Measurements from ENCODE around the gene MAML1.
A peak's percentile ranks its signal among the peaks of the same experiment; 100 is the strongest.
"Not testable (repeated sequence)": the region's sequence is repeated elsewhere in the genome, so short reads cannot be mapped to it uniquely, and the experiment has no call there.

The MAML1 gene

DNA sequence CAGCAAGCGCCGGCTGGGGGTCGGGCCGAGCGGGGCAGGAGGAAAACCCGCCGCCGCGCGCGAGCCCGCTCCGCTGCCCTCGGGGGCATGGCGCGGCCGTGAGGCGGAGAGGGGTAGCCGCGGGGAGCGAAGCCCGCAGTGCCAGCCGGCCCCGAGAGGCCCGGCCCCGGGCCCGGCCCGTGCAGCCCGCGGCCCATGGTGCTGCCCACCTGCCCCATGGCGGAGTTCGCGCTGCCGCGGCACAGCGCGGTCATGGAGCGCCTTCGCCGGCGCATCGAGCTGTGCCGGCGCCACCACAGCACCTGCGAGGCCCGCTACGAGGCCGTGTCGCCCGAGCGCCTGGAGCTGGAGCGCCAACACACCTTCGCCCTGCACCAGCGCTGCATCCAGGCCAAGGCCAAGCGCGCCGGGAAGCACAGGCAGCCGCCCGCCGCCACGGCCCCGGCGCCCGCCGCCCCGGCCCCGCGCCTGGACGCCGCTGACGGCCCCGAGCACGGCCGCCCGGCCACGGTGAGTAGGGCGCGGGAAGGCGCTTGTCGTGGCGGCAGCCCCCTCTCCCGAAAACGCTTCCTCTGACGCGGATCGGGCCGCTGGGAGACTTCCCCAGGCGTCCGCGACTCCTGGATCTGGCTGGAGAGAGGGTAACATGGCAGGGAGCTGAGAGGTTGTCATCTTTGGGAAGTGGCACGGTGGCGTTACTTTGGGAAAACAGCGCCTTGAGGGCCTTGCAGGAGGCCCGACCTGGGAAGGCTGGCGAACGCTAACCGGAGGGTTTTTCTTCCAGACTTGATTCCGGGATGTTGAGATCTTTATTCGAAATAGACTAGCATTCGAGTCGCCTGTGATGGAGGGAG, 523 bp downstream of the MAML1 start:
- peak in 1 of 2 experiments; percentile 29 for DNase-seq

DNA sequence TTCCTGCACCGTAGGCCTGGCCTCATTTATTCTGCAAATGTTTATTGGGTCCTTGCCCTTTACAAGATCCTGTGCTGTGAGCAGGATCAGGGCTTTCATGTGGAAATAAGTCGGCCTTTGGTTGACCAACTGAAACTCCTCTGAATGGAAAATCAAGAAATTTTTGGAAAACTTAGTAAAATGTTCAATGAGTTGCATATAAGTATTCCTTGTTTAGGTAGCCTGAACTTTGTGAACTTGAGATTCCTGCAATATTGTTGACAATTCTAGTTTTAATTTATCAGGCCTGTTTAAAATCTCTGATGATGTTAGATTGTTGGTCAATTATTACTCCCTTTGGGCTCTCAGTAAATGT, 1.1 kb downstream of the MAML1 start:
- no peak for DNase-seq

- DNase-seq, result no peak
These were observed 2.0 kb downstream of the MAML1 start for GRCh38 chr5:179734536-179735164.

DNA sequence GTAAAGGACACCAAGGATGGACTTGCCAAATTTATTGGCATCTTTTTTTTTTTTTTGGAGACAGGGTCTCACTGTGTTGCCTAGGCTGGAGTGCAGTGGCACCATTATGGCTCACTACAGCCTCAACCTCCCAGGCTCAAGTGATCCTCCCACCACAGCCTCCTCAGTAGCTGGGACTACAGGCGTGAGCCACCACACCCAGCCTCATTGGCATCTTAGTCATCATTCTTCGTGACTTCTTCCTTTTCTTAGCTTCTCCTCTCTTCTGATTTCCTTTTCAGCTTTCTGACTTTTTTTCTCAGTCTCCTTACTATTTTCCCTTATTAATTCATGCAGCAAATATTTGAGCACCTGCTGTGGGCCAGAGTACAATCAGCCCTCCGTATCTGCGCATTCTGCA, 6.1 kb downstream of the MAML1 start:
- no peak for DNase-seq

- DNase-seq, result not testable (repeated sequence)
These were observed 11.5 kb downstream of the MAML1 start for GRCh38 chr5:179744106-179744505.

DNA sequence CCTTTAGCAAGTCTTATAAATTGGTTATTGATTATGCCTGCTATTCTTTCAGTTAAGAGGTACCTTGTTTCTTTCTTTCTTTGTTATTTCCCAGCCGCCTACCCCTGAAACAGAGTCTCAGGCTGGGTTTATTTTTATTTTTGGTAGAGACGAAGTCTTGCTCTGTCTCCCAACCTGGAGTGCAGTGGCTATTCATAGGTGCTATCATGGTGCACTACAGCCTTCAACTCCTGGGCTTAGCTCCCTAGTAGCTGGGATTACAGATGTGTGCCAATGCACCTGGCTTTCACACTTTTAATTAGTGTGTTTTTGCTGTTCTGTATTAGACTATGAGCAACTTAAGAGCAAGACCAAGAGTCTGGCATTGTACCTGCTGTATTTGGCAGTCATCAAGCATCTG, 14.2 kb downstream of the MAML1 start:
- no peak for DNase-seq

DNA sequence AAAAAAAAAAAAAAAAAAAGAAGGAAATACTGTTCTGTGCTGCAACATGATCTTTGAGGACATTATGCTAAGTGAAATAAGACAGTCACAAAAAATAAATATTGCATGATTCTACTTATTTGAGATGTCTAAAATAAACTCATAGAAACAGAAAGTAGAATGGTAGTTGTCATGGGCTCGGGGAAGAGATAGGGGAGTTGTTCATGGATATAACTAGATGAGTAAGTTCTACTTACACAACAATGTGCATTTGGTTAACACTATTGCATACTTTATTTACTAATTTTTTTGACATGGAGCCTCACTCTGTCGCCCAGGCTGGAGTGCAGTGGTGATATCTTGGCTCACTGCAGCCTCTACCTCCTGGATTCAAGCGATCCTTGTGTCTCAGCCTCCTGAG, 15.2 kb downstream of the MAML1 start:
- no peak for DNase-seq

- DNase-seq, result no peak
These were observed 17.4 kb downstream of the MAML1 start for GRCh38 chr5:179749857-179750508.

GRCh38 chr5:179753971-179754370, 21.3 kb downstream of the MAML1 start:
- no peak for DNase-seq

DNA sequence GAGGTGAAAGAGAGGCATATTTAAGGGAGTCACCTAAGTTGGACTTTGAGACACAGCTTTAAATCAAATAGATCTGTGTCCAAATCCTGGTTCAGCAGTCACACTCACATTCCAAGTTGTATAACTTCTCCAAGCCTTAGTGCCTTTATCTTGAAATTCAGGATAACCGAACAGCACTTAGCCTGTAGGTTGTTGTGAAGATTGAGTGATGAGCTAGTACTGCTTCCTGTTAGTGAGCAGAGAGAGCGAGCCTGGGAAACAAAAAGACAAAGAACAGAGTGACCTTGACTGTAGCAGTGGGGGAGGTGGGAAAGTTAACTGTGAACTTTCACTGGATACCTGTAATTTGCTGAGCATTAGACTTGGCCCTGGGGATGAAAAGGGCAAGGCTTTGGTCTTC, 22.4 kb downstream of the MAML1 start:
- no peak for DNase-seq

DNA sequence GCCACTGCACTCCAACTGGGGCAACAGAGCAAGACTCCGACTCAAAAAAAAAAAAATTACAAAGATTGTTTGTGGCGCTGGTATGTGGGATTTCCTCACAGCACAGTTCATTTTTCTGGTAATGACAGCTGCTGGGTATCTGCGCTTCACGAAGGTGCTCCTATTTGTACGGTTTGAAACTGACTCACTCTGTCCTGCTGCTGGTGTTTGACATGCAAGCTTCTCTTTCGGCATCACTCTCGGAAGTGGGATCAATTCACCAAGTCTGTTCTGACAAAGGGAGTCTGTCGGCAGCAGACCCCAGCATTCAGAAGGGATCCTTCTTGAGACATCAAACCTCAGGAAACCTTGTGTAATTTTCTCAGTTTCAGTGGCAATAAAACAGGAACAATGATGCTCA, 26.3 kb downstream of the MAML1 start:
- DNase-seq, result no peak

GRCh38 chr5:179759581-179760551, 27.2 kb downstream of the MAML1 start:
- no peak for DNase-seq

GRCh38 chr5:179762079-179762780, 29.6 kb downstream of the MAML1 start:
- DNase-seq, result no peak

GRCh38 chr5:179762781-179763176, 30.2 kb downstream of the MAML1 start:
- DNase-seq, result no peak

- peak in 1 of 2 experiments; percentile 29 for DNase-seq
These were observed 30.8 kb downstream of the MAML1 start for GRCh38 chr5:179763215-179763945.

- DNase-seq, result no peak
These were observed 31.4 kb downstream of the MAML1 start for GRCh38 chr5:179764056-179764455.

GRCh38 chr5:179765400-179765799, 32.8 kb downstream of the MAML1 start:
- no peak for DNase-seq

- no peak for DNase-seq
These were observed 33.6 kb downstream of the MAML1 start for GRCh38 chr5:179766021-179766725.

GRCh38 chr5:179766726-179767455, 34.3 kb downstream of the MAML1 start:
- no peak for DNase-seq

DNA sequence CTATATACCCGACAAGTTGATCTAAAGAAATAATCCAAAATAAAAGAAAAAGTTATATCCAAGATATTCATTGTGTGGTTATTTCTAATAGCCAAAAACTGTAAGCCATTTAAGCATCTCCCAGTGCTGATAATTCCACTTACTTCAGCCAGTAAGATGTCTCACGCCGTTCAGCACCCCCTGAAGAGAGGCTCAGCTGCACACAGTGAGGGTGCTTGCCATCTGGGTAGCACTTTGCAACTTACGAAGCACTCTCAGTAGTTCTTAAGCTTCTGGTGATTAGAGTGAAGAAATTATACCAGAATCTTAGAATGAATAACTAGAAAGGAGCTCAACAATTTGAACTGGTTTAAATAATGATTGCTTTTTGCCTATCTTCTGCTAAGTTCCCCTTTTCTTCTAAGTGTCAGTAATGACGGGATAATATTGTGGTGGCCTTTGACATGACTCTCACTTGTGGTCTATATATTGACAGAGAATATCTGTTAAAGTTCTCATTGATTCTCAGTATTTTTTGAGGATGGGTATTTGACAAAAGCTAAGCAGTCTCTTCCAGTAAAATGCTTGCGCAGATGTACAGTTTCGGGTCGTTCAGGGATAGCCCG, 35.0 kb downstream of the MAML1 start:
- DNase-seq, result no peak

All from NCI-H1930 (cell line).